Kidney epithelial cell (primary cell): ENCODE data around the gene STPG1. TPM values are rescaled to one million over a fixed set of nuclear protein-coding genes. Genes with fewer than 3 reads are reported as not detected.

Experiments used
- DNase-seq: peaks from one replicate; pipeline ENCODE4 v3.0.0-alpha.2; 2010; ENCODE audit warnings: low read depth
- H3K27me3 ChIP-seq: 2 replicates; pipeline ENCODE4 v1.6.0; 2011; ENCODE audit warnings: low read length; ENCODE audit not compliant: control insufficient read depth, insufficient read depth
- H3K36me3 ChIP-seq: 2 replicates; pipeline ENCODE4 v1.5.1; 2011; ENCODE audit warnings: low read length; ENCODE audit not compliant: control insufficient read depth, insufficient read depth
- H3K4me3 ChIP-seq: 2 replicates; pipeline ENCODE4 v1.5.1; 2011; ENCODE audit warnings: low read depth, mild to moderate bottlenecking, control low read depth, low read length
- CTCF ChIP-seq: IDR thresholded peaks from 2 replicates; pipeline ENCODE4 v1.5.1; 2011; ENCODE audit warnings: mild to moderate bottlenecking, moderate library complexity, low read length, control low read depth, inconsistent platforms; ENCODE audit not compliant: insufficient read depth, poor library complexity, severe bottlenecking
- total RNA-seq: library from RNA; depleted of rRNA; stranded (reverse); fragments of >200 nt; gene quantifications from 2 replicates; pipeline ENCODE4 v1.2.3, GENCODE V29; 2015

STPG1 gene
- total RNA-seq, 1 donor from 2014 or later: 7.5 TPM

GRCh38 chr1:24410750-24411149 lies 2.8 kb downstream of the STPG1 start:
- no peak overlapping the region for H3K4me3 ChIP-seq
- no peaks in the 10 kb centered on the region for H3K36me3 ChIP-seq
- TF ChIP-seq CTCF: no peak

GRCh38 chr1:24409535-24409934 lies 4.0 kb downstream of the STPG1 start:
- no peaks in the 10 kb centered on the region for H3K36me3 ChIP-seq
- H3K4me3 ChIP-seq: no peak overlapping the region
- no peak for TF ChIP-seq CTCF
- no peak for DNase-seq
- H3K27me3 ChIP-seq: no peaks in the 10 kb centered on the region

More at GRCh38 chr1:24410750-24411149, 2.8 kb downstream of the STPG1 start:
- H3K27me3 ChIP-seq: no peaks in the 10 kb centered on the region
- DNase-seq: no peak

- Histone ChIP-seq H3K36me3 (no peaks in the 10 kb centered on the region), H3K4me3 (no peak overlapping the region), H3K27me3 (no peaks in the 10 kb centered on the region)
- TF ChIP-seq CTCF: no peak
- no peak for DNase-seq
These were observed 6.8 kb downstream of the STPG1 start for GRCh38 chr1:24406788-24407187.

- no peak for TF ChIP-seq CTCF
- no peaks in the 10 kb centered on the region for H3K36me3 ChIP-seq
- no peaks in the 10 kb centered on the region for H3K27me3 ChIP-seq
- no peak for DNase-seq
- H3K4me3 ChIP-seq: no peak overlapping the region
These were observed 9.8 kb downstream of the STPG1 start for GRCh38 chr1:24403806-24404205.

- no peaks in the 10 kb centered on the region for H3K36me3 ChIP-seq
- H3K27me3 ChIP-seq: no peaks in the 10 kb centered on the region
- no peak for TF ChIP-seq CTCF
- H3K4me3 ChIP-seq: no peak overlapping the region
- no peak for DNase-seq
These were observed 13.5 kb downstream of the STPG1 start for GRCh38 chr1:24400065-24400464.

GRCh38 chr1:24393892-24394291 lies 19.7 kb downstream of the STPG1 start:
- H3K27me3 ChIP-seq: no peaks in the 10 kb centered on the region
- H3K36me3 ChIP-seq: no peaks in the 10 kb centered on the region
- no peak for TF ChIP-seq CTCF
- no peak for DNase-seq
- H3K4me3 ChIP-seq: no peak overlapping the region
